GM10266 (cell line): Measurements from ENCODE around the gene NPIPB12.
"Not testable (repeated sequence)": the region's sequence is repeated elsewhere in the genome, so short reads cannot be mapped to it uniquely, and the experiment has no call there.

Experiments
- DNase-seq: peaks from one replicate; pipeline ENCODE4 v3.0.0; 2012; ENCODE audit errors: extremely low spot score

The NPIPB12 gene

GRCh38 chr16:29506308-29506707 is at the start of gene NPIPB12:
NPIPB12 (minus strand) TSS chr16:29506408.
- DNase-seq, result not testable (repeated sequence)

DNA sequence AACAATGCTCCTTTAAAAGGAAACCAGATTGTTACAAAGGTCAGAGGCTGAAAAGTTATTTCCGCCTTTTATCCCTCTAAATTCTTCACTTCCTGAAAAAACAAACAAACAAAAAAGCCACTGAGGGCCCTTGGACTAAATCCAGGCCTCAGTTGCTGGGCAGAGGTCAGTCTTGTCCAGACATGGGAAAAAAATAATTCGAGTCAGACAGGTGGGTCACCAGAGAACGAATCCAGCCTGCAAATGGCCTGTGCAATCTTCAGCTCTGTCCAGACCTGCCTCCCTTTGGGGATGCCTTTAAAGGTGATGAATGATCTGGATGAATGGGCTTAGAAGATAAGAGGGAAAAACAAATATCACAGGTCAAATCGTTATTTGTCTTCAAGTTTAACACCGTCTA is 15.3 kb upstream of the NPIPB12 start:
- not testable (repeated sequence) for DNase-seq

DNA sequence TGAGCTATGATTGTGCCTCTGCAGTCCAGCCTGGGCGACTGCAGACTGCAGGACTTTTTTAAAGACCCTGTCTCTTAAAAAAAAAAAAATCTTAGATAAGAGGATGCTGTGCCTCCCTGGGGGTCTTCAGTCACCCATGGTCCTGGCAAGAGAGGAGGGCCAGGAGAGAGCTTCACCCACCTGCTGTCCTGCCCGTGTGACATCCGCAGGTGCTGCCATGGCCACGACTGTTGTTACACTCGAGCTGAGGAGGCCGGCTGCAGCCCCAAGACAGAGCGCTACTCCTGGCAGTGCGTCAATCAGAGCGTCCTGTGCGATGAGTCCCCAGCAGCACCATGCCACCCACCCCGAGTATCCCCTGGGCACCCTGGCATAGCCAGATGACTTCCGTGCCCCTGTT is 23.9 kb downstream of the NPIPB12 start:
- not testable (repeated sequence) for DNase-seq

GRCh38 chr16:29472065-29472464 is 34.1 kb downstream of the NPIPB12 start:
- DNase-seq, result not testable (repeated sequence)

- not testable (repeated sequence) for DNase-seq
Measured at GRCh38 chr16:29469660-29470059, 36.5 kb downstream of the NPIPB12 start.

- not testable (repeated sequence) for DNase-seq
Measured at GRCh38 chr16:29467654-29468366, 38.4 kb downstream of the NPIPB12 start.

GRCh38 chr16:29466904-29467303 is 39.3 kb downstream of the NPIPB12 start:
- not testable (repeated sequence) for DNase-seq

DNA sequence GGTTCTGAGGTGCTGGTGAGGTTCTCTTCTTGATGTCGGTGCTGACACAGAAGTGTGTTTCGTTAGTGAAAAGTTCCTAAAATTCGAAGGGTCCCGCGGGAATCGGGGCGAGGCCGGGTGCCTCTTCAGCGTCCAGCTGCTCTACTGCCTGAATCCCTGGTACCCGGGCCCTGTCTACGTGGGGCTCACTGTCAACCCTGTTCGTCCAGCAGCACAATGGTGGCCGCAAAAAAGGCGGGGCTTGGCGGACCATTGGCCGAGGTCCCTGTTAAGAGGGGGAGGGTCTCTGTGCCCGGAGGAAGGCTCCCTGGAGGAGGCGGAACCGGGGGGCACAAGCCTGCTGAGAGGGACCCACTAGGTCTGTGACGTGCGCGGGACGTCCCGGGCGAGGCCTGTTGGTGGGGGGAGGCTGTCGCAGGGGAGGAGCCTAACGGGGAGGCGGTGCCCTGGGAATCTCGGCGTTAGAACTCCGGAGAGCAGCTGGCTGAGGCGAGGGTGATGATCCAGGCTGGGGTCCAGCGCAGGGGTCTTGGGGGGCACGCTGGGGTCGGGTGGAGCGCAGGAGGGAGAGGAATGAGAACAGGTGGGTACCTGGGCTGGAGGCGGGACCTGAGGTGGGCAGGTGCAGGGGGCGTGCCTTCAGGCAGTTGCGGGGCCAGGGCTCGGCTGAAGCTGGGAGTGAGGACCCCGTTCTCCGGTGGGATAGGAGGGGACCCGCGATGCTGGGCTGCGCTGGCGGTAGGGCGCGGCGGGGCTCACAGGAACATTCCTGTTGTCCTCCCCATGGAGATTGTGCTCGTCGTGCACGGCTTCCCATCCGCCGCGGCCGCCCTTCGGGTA is 40.0 kb downstream of the NPIPB12 start:
- not testable (repeated sequence) for DNase-seq

DNA sequence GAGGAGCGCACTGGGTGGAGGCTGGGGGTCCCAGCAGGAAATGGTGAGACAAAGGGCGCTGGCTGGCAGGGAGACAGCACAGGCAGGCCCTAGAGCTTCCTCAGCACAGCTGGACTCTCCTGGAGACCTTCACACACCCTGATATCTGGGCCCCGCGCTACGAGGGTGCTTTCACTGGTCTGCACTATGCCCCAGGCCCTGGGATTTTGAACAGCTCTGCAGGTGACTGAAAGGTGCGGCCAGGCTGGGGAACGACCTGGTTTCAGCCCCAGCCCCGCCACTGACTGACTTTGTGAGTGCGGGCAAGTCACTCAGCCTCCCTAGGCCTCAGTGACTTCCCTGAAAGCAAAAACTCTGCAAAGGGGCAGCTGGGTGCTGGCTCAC is 45.6 kb downstream of the NPIPB12 start:
- DNase-seq, result not testable (repeated sequence)

DNA sequence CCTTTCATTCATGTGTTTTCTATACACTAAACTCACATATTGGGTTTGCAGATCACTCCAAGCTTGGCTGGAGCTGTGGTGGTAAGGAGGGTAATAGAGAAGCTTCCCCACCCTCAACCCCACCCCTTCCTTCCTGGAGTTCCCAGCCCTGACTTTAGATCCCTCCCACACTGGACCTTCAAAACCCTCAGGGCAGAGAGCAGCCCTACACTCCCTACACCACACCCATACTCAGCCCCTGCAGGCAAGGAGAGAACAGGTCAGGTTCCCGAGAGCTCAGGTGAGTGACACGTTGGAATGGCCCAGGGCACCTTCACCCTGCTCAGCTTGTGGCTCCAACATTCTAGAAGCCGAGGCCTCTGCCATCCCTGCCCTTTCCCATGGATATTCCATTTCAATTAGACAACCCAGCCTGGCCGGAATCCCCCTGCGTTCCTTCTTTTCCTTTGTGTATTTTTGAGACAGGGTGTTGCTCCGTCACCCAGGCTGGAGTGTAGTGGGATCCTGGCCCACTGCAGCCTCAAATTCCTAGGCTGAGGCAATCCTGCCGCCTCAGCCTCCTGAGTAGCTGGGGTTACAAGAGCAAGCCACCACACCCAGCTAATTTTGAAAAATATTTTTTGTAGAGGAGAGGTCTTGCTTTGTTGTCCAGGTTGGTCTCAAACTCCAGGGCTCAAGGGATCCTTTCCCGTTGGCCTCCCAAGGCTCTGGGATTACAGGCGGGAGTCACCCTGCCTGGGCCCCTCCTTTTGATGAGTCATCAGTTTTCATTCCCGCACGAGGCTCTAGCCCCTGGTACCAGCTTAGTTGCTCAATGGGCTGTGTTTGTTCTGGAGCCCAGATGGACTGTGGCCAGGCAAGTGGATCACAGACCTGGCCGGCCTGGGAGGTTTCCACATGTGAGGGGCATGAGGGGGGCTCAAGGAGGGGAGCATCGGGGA is 46.2 kb downstream of the NPIPB12 start, which contains the start of gene SULT1A4:
Gene SULT1A4, plus strand, starts transcription at position 208 of the 941 bp plus-strand sequence. CDS start 1,473 bp downstream, outside the sequence.
- not testable (repeated sequence) for DNase-seq

GRCh38 chr16:29457660-29458059 is 48.5 kb downstream of the NPIPB12 start:
- DNase-seq, result not testable (repeated sequence)

DNA sequence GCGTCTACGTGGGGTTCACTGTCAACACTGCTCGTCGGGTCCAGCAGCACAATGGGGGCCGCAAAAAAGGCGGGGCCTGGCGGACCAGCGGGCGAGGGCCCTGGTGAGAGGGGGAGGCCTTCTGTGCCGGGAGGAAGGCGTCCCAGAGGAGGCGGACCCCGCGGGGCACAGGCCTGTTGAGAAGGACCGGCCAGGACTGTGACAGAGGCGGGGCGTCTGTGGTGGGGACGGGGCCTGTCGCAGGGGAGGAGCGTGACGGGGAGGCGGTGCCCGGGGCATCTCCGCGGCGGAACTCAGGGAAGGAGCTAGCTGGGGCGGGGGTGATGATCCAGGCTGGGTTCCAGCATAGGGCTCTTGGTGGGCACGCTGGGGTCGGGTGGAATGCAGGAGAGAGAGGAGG is 51.4 kb downstream of the NPIPB12 start:
- not testable (repeated sequence) for DNase-seq

GRCh38 chr16:29454269-29454668 is 51.9 kb downstream of the NPIPB12 start, which contains the start of the genes BOLA2 and SLX1B:
BOLA2 (minus strand) TSS chr16:29454351; CDS start chr16:29454253, 98 bp downstream.
SLX1B (plus strand) TSS chr16:29454533.
- not testable (repeated sequence) for DNase-seq

GRCh38 chr16:29453754-29454153 is 52.5 kb downstream of the NPIPB12 start:
- DNase-seq, result not testable (repeated sequence)
